Muscle layer of duodenum (tissue), 2 donors: ENCODE measurements around the gene BAIAP2L2.
"Not testable (repeated sequence)": the region's sequence is repeated elsewhere in the genome, so short reads cannot be mapped to it uniquely, and the experiment has no call there.

Source experiments
- H3K27ac ChIP-seq: one replicate; pipeline ENCODE4 v1.7.0; 2013; ENCODE audit warnings: mild to moderate bottlenecking, low read length
- H3K27me3 ChIP-seq: one replicate; pipeline ENCODE4 v1.7.0; 2013; ENCODE audit warnings: low read depth, mild to moderate bottlenecking, control low read depth, low read length
- H3K36me3 ChIP-seq, 2 donors: one replicate each; pipeline ENCODE4 v1.7.0; 2013; ENCODE audit warnings: low read length in 2 of 2, control low read depth in 1 of 2, mild to moderate bottlenecking in 1 of 2; ENCODE audit not compliant: insufficient read depth in 2 of 2, control insufficient read depth in 1 of 2
- H3K4me1 ChIP-seq, 2 donors: one replicate each; pipeline ENCODE4 v1.7.0; 2013; ENCODE audit warnings: low read length in 2 of 2, mild to moderate bottlenecking in 2 of 2, control low read depth in 1 of 2, moderate library complexity in 1 of 2; ENCODE audit not compliant: insufficient read depth in 2 of 2, control insufficient read depth in 1 of 2
- H3K4me3 ChIP-seq, 2 donors: one replicate each; pipeline ENCODE4 v1.7.0; 2013; ENCODE audit warnings: low read length in 2 of 2, low read depth in 1 of 2, mild to moderate bottlenecking in 1 of 2
- H3K9me3 ChIP-seq, 2 donors: one replicate each; pipeline ENCODE4 v1.7.0; 2013; ENCODE audit warnings: low read length in 2 of 2, control low read depth in 1 of 2, mild to moderate bottlenecking in 1 of 2; ENCODE audit not compliant: control insufficient read depth in 1 of 2
- donor health status: healthy.

Gene BAIAP2L2

GRCh38 chr22:38038890-38039812 is 71.3 kb downstream of the BAIAP2L2 start:
- Histone ChIP-seq H3K4me1 (peaks cover 1 to 22% of the 10 kb centered on the region in 2 donors), H3K4me3 (no peak overlapping the region), H3K27me3 (no peaks in the 10 kb centered on the region), H3K27ac (no peak overlapping the region), H3K9me3 (no peaks in the 10 kb centered on the region), H3K36me3 (no peaks in the 10 kb centered on the region)

- H3K4me1 ChIP-seq = peaks cover 5 to 29% of the 10 kb centered on the region in 2 donors
- H3K27me3 ChIP-seq = no peaks in the 10 kb centered on the region
- H3K27ac ChIP-seq = no peak overlapping the region
- H3K36me3 ChIP-seq = no peaks in the 10 kb centered on the region
- no peak overlapping the region for H3K4me3 ChIP-seq
- no peaks in the 10 kb centered on the region for H3K9me3 ChIP-seq
Observed at GRCh38 chr22:38038426-38038825, 72.1 kb downstream of the BAIAP2L2 start.

- not testable (repeated sequence) for H3K27ac ChIP-seq
Observed at GRCh38 chr22:38037367-38038150, 72.9 kb downstream of the BAIAP2L2 start.

GRCh38 chr22:38036392-38037062 is 74.0 kb downstream of the BAIAP2L2 start:
- no peaks in the 10 kb centered on the region for H3K9me3 ChIP-seq
- no peaks in the 10 kb centered on the region for H3K36me3 ChIP-seq
- no peaks in the 10 kb centered on the region for H3K27me3 ChIP-seq
- H3K4me1 ChIP-seq = peaks cover 5 to 16% of the 10 kb centered on the region in 2 donors
- H3K4me3 ChIP-seq = no peak overlapping the region
- H3K27ac ChIP-seq = no peak overlapping the region

More at GRCh38 chr22:38037367-38038150, 72.9 kb downstream of the BAIAP2L2 start:
- H3K4me1 ChIP-seq = peaks cover 5 to 23% of the 10 kb centered on the region in 2 donors
- not testable (repeated sequence) for H3K4me3 ChIP-seq, H3K27me3 ChIP-seq, H3K36me3 ChIP-seq, H3K9me3 ChIP-seq

- Histone ChIP-seq H3K36me3 (no peaks in the 10 kb centered on the region), H3K27ac (no peak overlapping the region), H3K4me3 (no peak overlapping the region), H3K27me3 (no peaks in the 10 kb centered on the region), H3K4me1 (peaks cover 5 to 16% of the 10 kb centered on the region in 2 donors), H3K9me3 (no peaks in the 10 kb centered on the region)
Observed at GRCh38 chr22:38035530-38035885, 75.0 kb downstream of the BAIAP2L2 start.
